HG02763 (cell line): ENCODE measurements around the gene GDF15.
A peak's percentile ranks its signal among the peaks of the same experiment; 100 is the strongest.
"Not testable (repeated sequence)": the region's sequence is repeated elsewhere in the genome, so short reads cannot be mapped to it uniquely, and the experiment has no call there.

ENCODE experiments used
- ATAC-seq: cut with Tn5 transposase; IDR thresholded peaks from one replicate; pipeline ENCODE4 v1.9.1; 2021; ENCODE audit warnings: mild to moderate bottlenecking, moderate library complexity; ENCODE audit not compliant: unreplicated experiment

The GDF15 gene

GRCh38 chr19:18363787-18364186 lies 22.2 kb upstream of the GDF15 start:
- no peak for ATAC-seq

GRCh38 chr19:18364277-18364825 lies 21.6 kb upstream of the GDF15 start:
- ATAC-seq = not testable (repeated sequence)

GRCh38 chr19:18364826-18365528 lies 21.0 kb upstream of the GDF15 start:
- no peak for ATAC-seq

- ATAC-seq = no peak
Observed at GRCh38 chr19:18366021-18366435, 19.9 kb upstream of the GDF15 start.

GRCh38 chr19:18368504-18369222 lies 17.3 kb upstream of the GDF15 start:
- no peak for ATAC-seq

- no peak for ATAC-seq
Observed at GRCh38 chr19:18373407-18373891, 12.5 kb upstream of the GDF15 start.

GRCh38 chr19:18373892-18374629 lies 11.9 kb upstream of the GDF15 start:
- peak; percentile 78 for ATAC-seq

GRCh38 chr19:18377026-18377425 lies 8.9 kb upstream of the GDF15 start:
- no peak for ATAC-seq

- ATAC-seq = no peak
Observed at GRCh38 chr19:18379803-18380747, 5.9 kb upstream of the GDF15 start.

GRCh38 chr19:18380843-18381242 lies 5.1 kb upstream of the GDF15 start:
- ATAC-seq = no peak

- not testable (repeated sequence) for ATAC-seq
Observed at GRCh38 chr19:18383622-18384021, 2.3 kb upstream of the GDF15 start.

GRCh38 chr19:18384775-18385174 lies 1.2 kb upstream of the GDF15 start:
- no peak for ATAC-seq

- ATAC-seq = no peak
Observed at GRCh38 chr19:18385359-18385674, 641 bp upstream of the GDF15 start.

GRCh38 chr19:18386543-18387271 lies 749 bp downstream of the GDF15 start:
- no peak for ATAC-seq

GRCh38 chr19:18388100-18388959 lies 2.4 kb downstream of the GDF15 start:
- peak; percentile 57 for ATAC-seq

GRCh38 chr19:18388960-18389725 lies 3.2 kb downstream of the GDF15 start:
- ATAC-seq = no peak

- ATAC-seq = no peak
Observed at GRCh38 chr19:18389726-18390064, 3.7 kb downstream of the GDF15 start.
